GM23248 (cell line): ENCODE data around the gene ZFP64. TPM values are rescaled to one million over a fixed set of nuclear protein-coding genes. Genes with fewer than 3 reads are reported as not detected.

Source experiments
- DNase-seq: peaks from one replicate; pipeline ENCODE4 v3.0.0-alpha.2; 2015
- H2AFZ ChIP-seq: fragments of 200-600 bp; sonication (generic); 2 replicates; pipeline ENCODE4 v1.6.1; 2016; ENCODE audit warnings: antibody characterized with exemption
- H3F3A ChIP-seq: fragments of 200-600 bp; sonication (generic); 2 replicates; pipeline ENCODE4 v1.6.1; 2016; ENCODE audit warnings: mild to moderate bottlenecking, antibody characterized with exemption, mixed run types; ENCODE audit not compliant: insufficient read depth
- H3K27ac ChIP-seq: fragments of 200-600 bp; sonication (generic); 2 replicates; pipeline ENCODE4 v1.5.1; 2016; ENCODE audit warnings: mild to moderate bottlenecking
- H3K27me3 ChIP-seq: fragments of 200-600 bp; sonication (generic); replicated peaks from 2 replicates; pipeline ENCODE4 v1.6.1; 2016; ENCODE audit warnings: mild to moderate bottlenecking; ENCODE audit not compliant: insufficient read depth
- H3K36me3 ChIP-seq: fragments of 200-600 bp; sonication (generic); 2 replicates; pipeline ENCODE4 v1.6.1; 2016; ENCODE audit warnings: low read depth, mild to moderate bottlenecking
- H3K4me1 ChIP-seq: fragments of 200-600 bp; sonication (generic); 2 replicates; pipeline ENCODE4 v1.6.1; 2016; ENCODE audit warnings: mild to moderate bottlenecking; ENCODE audit not compliant: insufficient read depth
- H3K4me2 ChIP-seq: fragments of 200-600 bp; sonication (generic); one replicate; pipeline ENCODE4 v1.6.1; 2016; ENCODE audit warnings: mild to moderate bottlenecking; ENCODE audit not compliant: unreplicated experiment
- H3K4me3 ChIP-seq: fragments of 200-600 bp; sonication (generic); 2 replicates; pipeline ENCODE4 v1.5.1; 2016; ENCODE audit warnings: mild to moderate bottlenecking
- H3K79me2 ChIP-seq: fragments of 200-600 bp; sonication (generic); 2 replicates; pipeline ENCODE4 v1.6.1; 2016; ENCODE audit warnings: mild to moderate bottlenecking; ENCODE audit not compliant: insufficient read depth
- H3K9ac ChIP-seq: fragments of 200-600 bp; sonication (generic); 2 replicates; pipeline ENCODE4 v1.6.1; 2016; ENCODE audit warnings: mild to moderate bottlenecking
- H3K9me2 ChIP-seq: fragments of 200-600 bp; sonication (generic); 2 replicates; pipeline ENCODE4 v1.6.1; 2016; ENCODE audit warnings: mixed run types, mild to moderate bottlenecking, moderate library complexity; ENCODE audit not compliant: insufficient read depth
- H3K9me3 ChIP-seq: fragments of 200-600 bp; sonication (generic); one replicate; pipeline ENCODE4 v1.6.1; 2017; ENCODE audit warnings: low read depth
- H4K20me1 ChIP-seq: fragments of 200-600 bp; sonication (generic); 2 replicates; pipeline ENCODE4 v1.6.0; 2016; ENCODE audit not compliant: insufficient read depth
- EZH2 ChIP-seq: fragments of 200-600 bp; sonication (generic); IDR thresholded peaks from 2 replicates; pipeline ENCODE4 v1.6.1; 2018; ENCODE audit warnings: antibody characterized with exemption, mild to moderate bottlenecking; ENCODE audit not compliant: insufficient read depth, poor library complexity, severe bottlenecking
- EZH2phosphoT487 ChIP-seq: fragments of 200-600 bp; sonication (generic); IDR thresholded peaks from 2 replicates; pipeline ENCODE4 v1.6.1; 2018; ENCODE audit warnings: antibody characterized with exemption, moderate library complexity, mild to moderate bottlenecking, low read depth; ENCODE audit not compliant: insufficient read depth
- WGBS, 2 experiments: methylation state at CpG; one replicate each; pipeline ENCODE4 v1.1.6; 2015 to 2017; ENCODE audit warnings: low lambda C conversion rate in 2 of 2, low coverage in 1 of 2; ENCODE audit errors: missing lambda C conversion rate in 2 of 2; 5-methylcytosine and 5-hydroxymethylcytosine counted together
- in situ Hi-C: fragments of 300-500 bp; cut with MboI; formaldehyde crosslinking; loops from 2 replicates; pipeline ENCODE4 v1.15.0; 2020
- polyA plus RNA-seq: library from polyadenylated mRNA; unstranded; fragments of >200 nt; fragmentation: Nextera tagmentation; extraction: Ambion mirVana; gene quantifications from 2 replicates; pipeline ENCODE4 v1.2.1, GENCODE V29; 2016
- total RNA-seq: library from RNA; depleted of rRNA; stranded (reverse); fragments of >200 nt; shearing (Covaris generic); gene quantifications from 2 replicates; pipeline ENCODE4 v1.2.3, GENCODE V29; 2014; rRNA removed

ZFP64 gene
- total RNA-seq (18.0 and 20.8 TPM in 2 replicates), polyA plus RNA-seq (14.3 and 15.0 TPM in 2 replicates)

- Histone ChIP-seq H3K4me1 (0 out of 2 replicates have a peak, but pooled peaks cover 5% of the 10 kb centered on the region), H3K27me3 (no peaks in the 10 kb centered on the region), H3K79me2 (peaks cover 32% of the 10 kb centered on the region), H3K9me2 (no peaks in the 10 kb centered on the region), H3K4me3 (peak within 1 kb of the TSS; percentile 95), H4K20me1 (no peaks in the 10 kb centered on the region), H3K4me2 (peak within 1 kb of the TSS; percentile 89), H3K36me3 (0 out of 2 replicates have a peak, but pooled peaks cover 2% of the 10 kb centered on the region), H3K9me3 (no peaks in the 10 kb centered on the region), H3K9ac (peak within 1 kb of the TSS; percentile 84), H3F3A (no peaks in the 10 kb centered on the region), H3K27ac (peak within 1 kb of the TSS; percentile 50), H2AFZ (peak within 1 kb of the TSS; percentile 95)
- in situ Hi-C loops: no loop called here
- WGBS, 2 experiments: 1% methylated on average over 34 to 69 of the region's 70 CpGs
- peak; percentile 91 for DNase-seq
- TF ChIP-seq EZH2phosphoT487: no peak
- no peak for TF ChIP-seq EZH2
These were observed at the start of gene ZFP64 for GRCh38 chr20:52191132-52191915. TSS of gene ZFP64 (minus strand) at chr20:52191779. CDS start at chr20:52191636, 143 bp downstream.

GRCh38 chr20:52240802-52241201 lies 49.2 kb upstream of the ZFP64 start:
- H4K20me1 ChIP-seq: no peaks in the 10 kb centered on the region
- no peaks in the 10 kb centered on the region for H3K4me1 ChIP-seq
- no peak overlapping the region for H2AFZ ChIP-seq
- no peaks in the 10 kb centered on the region for H3K9me3 ChIP-seq
- H3K9ac ChIP-seq: no peak overlapping the region
- no peak for DNase-seq
- H3F3A ChIP-seq: no peaks in the 10 kb centered on the region
- H3K4me3 ChIP-seq: no peak overlapping the region
- no peak for TF ChIP-seq EZH2phosphoT487
- no peak for TF ChIP-seq EZH2
- H3K27ac ChIP-seq: no peak overlapping the region
- no peaks in the 10 kb centered on the region for H3K27me3 ChIP-seq
- in situ Hi-C loops: no loop called here
- WGBS, 2 experiments: 50 to 69% methylated on average over 1 of the region's 1 CpG
- no peaks in the 10 kb centered on the region for H3K36me3 ChIP-seq
- no peak overlapping the region for H3K4me2 ChIP-seq
- no peaks in the 10 kb centered on the region for H3K79me2 ChIP-seq
- no peaks in the 10 kb centered on the region for H3K9me2 ChIP-seq

- no peak for DNase-seq
- TF ChIP-seq EZH2phosphoT487 (no peak), EZH2 (no peak)
- Histone ChIP-seq H3K4me2 (no peak overlapping the region), H3K4me1 (no peaks in the 10 kb centered on the region), H3K9ac (no peak overlapping the region), H3F3A (no peaks in the 10 kb centered on the region), H3K27ac (no peak overlapping the region), H3K79me2 (no peaks in the 10 kb centered on the region), H4K20me1 (no peaks in the 10 kb centered on the region), H3K4me3 (no peak overlapping the region), H2AFZ (no peak overlapping the region), H3K9me2 (no peaks in the 10 kb centered on the region), H3K9me3 (no peaks in the 10 kb centered on the region), H3K27me3 (no peaks in the 10 kb centered on the region), H3K36me3 (no peaks in the 10 kb centered on the region)
- WGBS, 2 experiments: 29 to 47% methylated on average over 2 of the region's 2 CpGs
- in situ Hi-C loops: no loop called here
These were observed 47.5 kb upstream of the ZFP64 start for GRCh38 chr20:52239102-52239501.

GRCh38 chr20:52236292-52236691 lies 44.7 kb upstream of the ZFP64 start:
- WGBS, 2 experiments: 83% methylated on average over 7 of the region's 7 CpGs
- no peaks in the 10 kb centered on the region for H3K27me3 ChIP-seq
- H4K20me1 ChIP-seq: no peaks in the 10 kb centered on the region
- no peak overlapping the region for H3K4me2 ChIP-seq
- TF ChIP-seq EZH2phosphoT487 (no peak), EZH2 (no peak)
- in situ Hi-C loops: no loop called here
- H3K27ac ChIP-seq: no peak overlapping the region
- no peak overlapping the region for H3K4me3 ChIP-seq
- no peaks in the 10 kb centered on the region for H3K9me2 ChIP-seq
- H2AFZ ChIP-seq: no peak overlapping the region
- H3K9ac ChIP-seq: no peak overlapping the region
- H3K36me3 ChIP-seq: no peaks in the 10 kb centered on the region
- no peaks in the 10 kb centered on the region for H3F3A ChIP-seq
- H3K79me2 ChIP-seq: no peaks in the 10 kb centered on the region
- no peaks in the 10 kb centered on the region for H3K4me1 ChIP-seq
- H3K9me3 ChIP-seq: no peaks in the 10 kb centered on the region
- no peak for DNase-seq
